Muscle of leg (tissue), 16 donors: ENCODE measurements around the gene OR10AG1. TPM values are rescaled to one million over a fixed set of nuclear protein-coding genes. Genes with fewer than 3 reads are reported as not detected.

Experiments used
- DNase-seq: peaks from one replicate; pipeline ENCODE4 v3.0.0; 2013
- H3K27ac ChIP-seq: one replicate; pipeline ENCODE4 v1.5.1; 2013; ENCODE audit warnings: mild to moderate bottlenecking, low read length, control low read depth
- H3K27me3 ChIP-seq: one replicate; pipeline ENCODE4 v1.6.1; 2013; ENCODE audit warnings: low read length; ENCODE audit not compliant: control insufficient read depth, insufficient read depth
- H3K36me3 ChIP-seq: one replicate; pipeline ENCODE4 v1.6.1; 2013; ENCODE audit warnings: low read length; ENCODE audit not compliant: control insufficient read depth, insufficient read depth
- H3K4me1 ChIP-seq: one replicate; pipeline ENCODE4 v1.6.1; 2013; ENCODE audit warnings: low read length; ENCODE audit not compliant: control insufficient read depth, insufficient read depth
- H3K4me3 ChIP-seq: one replicate; pipeline ENCODE4 v1.5.1; 2013; ENCODE audit warnings: low read length, control low read depth
- H3K9me3 ChIP-seq: replicated peaks from 2 replicates; pipeline ENCODE4 v1.6.1; 2013; ENCODE audit warnings: low read depth, low read length; ENCODE audit not compliant: control insufficient read depth
- WGBS: methylation state at CpG from one replicate; pipeline ENCODE4 v1.1.5; 2013; ENCODE audit warnings: missing lambda C conversion rate; ENCODE audit not compliant: insufficient coverage; 5-methylcytosine and 5-hydroxymethylcytosine counted together
- long read RNA-seq, 11 donors: transcript quantifications; one replicate each; lab custom pipeline, GENCODE V29; 2026
- polyA plus RNA-seq, 8 donors: library from polyadenylated mRNA; unstranded; fragments of 120-200 nt; gene quantifications; one replicate each; pipeline versions ENCODE4 v1.2.1 to v1.2.3, GENCODE V29; 2013; ENCODE audit warnings: inconsistent platforms in 1 of 8, low replicate concordance in 1 of 8; ENCODE audit not compliant: insufficient read length in 8 of 8, insufficient read depth in 1 of 8
- total RNA-seq: library from RNA; stranded (reverse); fragments of 120-200 nt; gene quantifications from one replicate; pipeline ENCODE4 v1.2.4, GENCODE V29; 2013

The OR10AG1 gene
- not detected for total RNA-seq
- not detected for polyA plus RNA-seq
- long read RNA-seq, donor 1: 0 reads
- long read RNA-seq, donor 2: 0 reads
- long read RNA-seq, donor 3: 0 reads
- long read RNA-seq, donor 4: 0 reads
- long read RNA-seq, donor 5: 0 reads
- long read RNA-seq, donor 6: 0 reads
- long read RNA-seq, donor 7: 0 reads
- long read RNA-seq, donor 8: 0 reads
- long read RNA-seq, donor 9: 0 reads
- long read RNA-seq, donor 10: 0 reads
- long read RNA-seq, donor 11: 0 reads

DNA sequence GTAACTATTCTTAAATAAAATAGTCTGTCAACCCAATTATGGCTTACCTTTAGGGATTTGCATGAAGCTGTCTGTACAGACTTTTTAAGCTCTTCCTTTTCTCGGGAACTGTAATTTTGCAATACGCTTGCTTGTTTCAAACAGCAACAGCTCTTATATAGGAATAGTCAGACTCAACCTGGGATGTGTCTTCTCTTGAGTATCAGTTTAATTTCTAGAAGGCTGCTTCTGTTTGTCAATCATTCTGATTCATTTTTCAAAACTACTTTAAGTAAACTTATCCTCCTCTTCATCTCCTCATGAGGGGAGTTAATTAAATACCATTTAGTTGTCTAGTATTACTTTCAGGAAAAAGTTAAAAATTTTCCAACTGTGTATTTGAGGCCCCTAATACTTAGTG lies at the start of gene OR10AG1:
OR10AG1 (minus strand) TSS at position 101 of the 400 bp plus-strand sequence; CDS start at position 63, 38 bp downstream.
- no CpG with 5 or more reads among the region's 2 CpGs for WGBS

GRCh38 chr11:56013805-56014204 lies 44.1 kb upstream of the OR10AG1 start:
- no peak overlapping the region for H3K27ac ChIP-seq
- no CpG with 5 or more reads among the region's 2 CpGs for WGBS
- no peaks in the 10 kb centered on the region for H3K4me1 ChIP-seq
- peaks cover 19% of the 10 kb centered on the region for H3K9me3 ChIP-seq
- H3K36me3 ChIP-seq: no peaks in the 10 kb centered on the region
- H3K27me3 ChIP-seq: no peaks in the 10 kb centered on the region
- H3K4me3 ChIP-seq: no peak overlapping the region
- no peak for DNase-seq

More for the DNA sequence above, at the start of gene OR10AG1:
- Histone ChIP-seq H3K27ac (no peak within 1 kb of the TSS), H3K4me1 (no peaks in the 10 kb centered on the region), H3K9me3 (peaks cover 22% of the 10 kb centered on the region), H3K4me3 (no peak within 1 kb of the TSS), H3K36me3 (no peaks in the 10 kb centered on the region), H3K27me3 (no peaks in the 10 kb centered on the region)
- DNase-seq: no peak

DNA sequence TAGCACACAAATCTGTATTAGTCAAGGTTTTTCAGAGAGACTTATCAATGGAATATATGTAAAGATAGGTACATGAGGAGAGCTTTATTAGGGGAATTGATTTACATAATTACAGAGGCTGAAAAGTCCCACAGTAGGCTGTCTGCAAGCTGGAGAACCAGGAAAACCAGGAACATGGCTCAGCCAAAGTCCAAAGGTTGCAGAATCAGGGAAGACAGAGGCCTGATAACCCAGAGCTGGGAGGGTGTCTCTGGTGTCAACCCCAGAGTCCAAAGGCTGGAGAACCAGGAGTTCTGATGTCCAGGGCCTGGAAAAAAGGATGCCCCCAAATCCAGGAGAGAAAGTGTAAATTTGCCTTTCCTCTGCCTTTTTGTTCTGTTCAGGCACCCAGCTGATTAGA lies 41.0 kb upstream of the OR10AG1 start:
- no peaks in the 10 kb centered on the region for H3K27me3 ChIP-seq
- no peaks in the 10 kb centered on the region for H3K36me3 ChIP-seq
- no peak for DNase-seq

DNA sequence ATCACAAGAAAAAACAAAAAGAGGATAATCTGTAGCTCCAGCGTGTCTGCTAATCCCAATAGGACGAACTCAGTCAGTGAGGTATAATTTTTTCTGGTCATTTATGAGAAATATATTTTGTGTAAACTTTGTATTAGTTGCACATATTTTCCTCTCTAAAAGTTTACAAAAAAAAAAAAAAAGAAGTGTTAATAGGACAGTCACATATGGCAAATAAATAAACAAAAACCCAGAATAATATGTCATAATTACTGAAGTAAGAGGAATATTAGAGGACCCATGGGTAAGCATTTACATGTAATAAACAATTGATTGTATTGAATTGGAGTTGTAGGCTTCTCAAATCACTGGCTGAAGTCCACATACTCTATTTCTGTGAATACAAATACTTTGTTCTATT lies 24.8 kb upstream of the OR10AG1 start, which contains the start of gene OR5F1:
OR5F1 (minus strand) TSS at position 101 of the 400 bp plus-strand sequence; CDS start at position 101, 0 bp downstream.
- WGBS: no CpG with 5 or more reads among the region's 2 CpGs
- H3K27ac ChIP-seq: no peak within 1 kb of the TSS
- H3K36me3 ChIP-seq: no peaks in the 10 kb centered on the region
- no peak for DNase-seq
- H3K4me1 ChIP-seq: no peaks in the 10 kb centered on the region
- H3K9me3 ChIP-seq: peaks cover 7% of the 10 kb centered on the region
- H3K4me3 ChIP-seq: no peak within 1 kb of the TSS
- no peaks in the 10 kb centered on the region for H3K27me3 ChIP-seq

More for the DNA sequence above, 41.0 kb upstream of the OR10AG1 start:
- Histone ChIP-seq H3K4me1 (no peaks in the 10 kb centered on the region), H3K9me3 (peaks cover 15% of the 10 kb centered on the region), H3K27ac (no peak overlapping the region), H3K4me3 (no peak overlapping the region)

DNA sequence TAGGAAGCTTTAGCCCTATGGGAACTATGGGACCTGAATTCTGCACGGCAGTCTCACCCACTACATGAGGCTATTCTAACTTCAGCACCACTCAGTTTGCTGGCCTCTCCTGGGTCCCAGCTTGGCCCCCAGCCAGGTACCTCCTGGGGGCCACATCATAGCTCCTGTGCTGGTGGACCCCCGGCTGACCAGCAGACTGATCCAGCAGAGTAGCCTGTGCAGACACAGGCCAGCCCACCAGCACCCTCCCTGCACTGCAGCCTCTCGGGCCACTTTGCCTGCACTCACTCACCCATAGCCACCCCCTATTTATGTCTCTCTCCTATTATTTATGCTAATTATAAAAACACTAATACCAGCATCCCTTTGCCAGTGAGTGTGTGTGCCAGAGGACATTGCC lies 1.2 kb upstream of the OR10AG1 start:
- no peaks in the 10 kb centered on the region for H3K4me1 ChIP-seq
- peaks cover 22% of the 10 kb centered on the region for H3K9me3 ChIP-seq
- no peak overlapping the region for H3K4me3 ChIP-seq
- DNase-seq: no peak
- WGBS: 62% methylated on average over 3 of the region's 3 CpGs
- H3K36me3 ChIP-seq: no peaks in the 10 kb centered on the region
- no peaks in the 10 kb centered on the region for H3K27me3 ChIP-seq
- H3K27ac ChIP-seq: no peak overlapping the region

GRCh38 chr11:55967914-55968313 lies 1.8 kb downstream of the OR10AG1 start:
- Histone ChIP-seq H3K4me3 (no peak overlapping the region), H3K27ac (no peak overlapping the region), H3K4me1 (no peaks in the 10 kb centered on the region), H3K9me3 (peaks cover 19% of the 10 kb centered on the region), H3K27me3 (no peaks in the 10 kb centered on the region), H3K36me3 (no peaks in the 10 kb centered on the region)
- 57% methylated on average over 2 of the region's 5 CpGs for WGBS
- DNase-seq: no peak

DNA sequence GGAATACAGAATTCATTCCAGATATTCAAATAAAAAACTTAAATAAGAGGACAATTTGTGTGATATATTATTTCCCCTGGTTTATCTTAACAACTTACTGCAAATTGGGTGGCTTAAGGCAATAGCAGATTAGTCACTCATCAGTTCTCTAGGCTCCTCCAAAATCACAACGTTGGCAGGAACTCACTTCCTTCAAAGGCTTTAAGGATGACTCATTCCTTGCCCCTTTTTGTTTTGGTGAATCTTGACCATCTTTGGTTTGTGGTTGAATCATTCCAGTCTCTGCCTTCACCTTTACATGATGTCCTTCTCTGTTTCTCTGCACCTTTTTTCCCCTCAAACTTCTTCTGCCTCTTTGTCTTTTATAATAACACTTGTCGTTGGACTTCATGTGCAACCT lies 3.4 kb downstream of the OR10AG1 start:
- H3K27me3 ChIP-seq: no peaks in the 10 kb centered on the region
- H3K36me3 ChIP-seq: no peaks in the 10 kb centered on the region
- H3K4me1 ChIP-seq: no peaks in the 10 kb centered on the region
- no peak overlapping the region for H3K4me3 ChIP-seq
- WGBS: no CpG with 5 or more reads among the region's 2 CpGs
- peaks cover 25% of the 10 kb centered on the region for H3K9me3 ChIP-seq
- no peak for DNase-seq
- no peak overlapping the region for H3K27ac ChIP-seq

DNA sequence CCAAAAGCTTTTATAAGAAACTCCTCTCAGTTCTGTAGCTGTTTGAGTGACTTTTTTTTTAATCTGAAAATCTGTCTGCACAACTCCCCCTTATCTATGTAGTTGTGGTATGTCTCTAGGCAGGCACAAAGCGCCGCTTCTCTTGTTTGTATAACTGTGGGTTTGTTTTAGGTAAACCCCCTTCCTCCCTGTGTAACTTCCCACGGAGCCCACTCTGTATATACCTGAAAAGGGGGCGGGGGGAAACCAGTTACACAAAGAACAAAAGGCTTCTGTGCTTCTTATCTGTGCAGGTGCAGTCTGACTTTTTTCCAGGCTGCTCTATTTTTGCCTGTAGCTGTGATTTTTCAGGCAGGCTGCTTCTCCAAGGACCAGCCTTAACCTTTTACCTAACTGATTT lies 13.2 kb downstream of the OR10AG1 start:
- Histone ChIP-seq H3K27me3 (no peaks in the 10 kb centered on the region), H3K36me3 (no peaks in the 10 kb centered on the region), H3K9me3 (peaks cover 5% of the 10 kb centered on the region), H3K27ac (no peak overlapping the region), H3K4me1 (no peaks in the 10 kb centered on the region), H3K4me3 (no peak overlapping the region)
- no CpG with 5 or more reads among the region's 4 CpGs for WGBS
- DNase-seq: no peak

- H3K27me3 ChIP-seq: no peaks in the 10 kb centered on the region
Measured at GRCh38 chr11:55949330-55949729, 20.4 kb downstream of the OR10AG1 start.

GRCh38 chr11:55942785-55943392 lies 26.9 kb downstream of the OR10AG1 start:
- Histone ChIP-seq H3K27me3 (no peaks in the 10 kb centered on the region), H3K4me3 (no peak overlapping the region), H3K4me1 (no peaks in the 10 kb centered on the region), H3K9me3 (no peaks in the 10 kb centered on the region), H3K36me3 (no peaks in the 10 kb centered on the region), H3K27ac (no peak overlapping the region)
- no CpG with 5 or more reads among the region's 3 CpGs for WGBS
- peak; percentile 9 for DNase-seq

More at GRCh38 chr11:55949330-55949729, 20.4 kb downstream of the OR10AG1 start:
- no peak for DNase-seq
- Histone ChIP-seq H3K9me3 (peaks cover 11% of the 10 kb centered on the region), H3K4me3 (no peak overlapping the region), H3K4me1 (no peaks in the 10 kb centered on the region), H3K27ac (no peak overlapping the region), H3K36me3 (no peaks in the 10 kb centered on the region)
- 44% methylated on average over 3 of the region's 4 CpGs for WGBS
